Left forelimb (tissue), 1 donor: ENCODE results near the gene TTC12.

Experiments used
- DNase-seq: peaks from one replicate; pipeline ENCODE4 v3.0.0-alpha.2; 2018; ENCODE audit warnings: low spot score

The TTC12 gene

GRCh38 chr11:113405724-113406478 lies 91.5 kb downstream of the TTC12 start:
- no peak for DNase-seq

- no peak for DNase-seq
These were observed 92.8 kb downstream of the TTC12 start for GRCh38 chr11:113407163-113407562.

GRCh38 chr11:113408206-113408605 lies 93.8 kb downstream of the TTC12 start:
- no peak for DNase-seq

GRCh38 chr11:113408887-113409286 lies 94.5 kb downstream of the TTC12 start:
- DNase-seq = no peak

- DNase-seq = no peak
These were observed 95.1 kb downstream of the TTC12 start for GRCh38 chr11:113409526-113409925.

GRCh38 chr11:113410414-113411135 lies 96.2 kb downstream of the TTC12 start:
- no peak for DNase-seq

- no peak for DNase-seq
These were observed 97.2 kb downstream of the TTC12 start for GRCh38 chr11:113411536-113411935.

- no peak for DNase-seq
These were observed 98.3 kb downstream of the TTC12 start for GRCh38 chr11:113412675-113413074.

- DNase-seq = no peak
These were observed 101.0 kb downstream of the TTC12 start for GRCh38 chr11:113415343-113415742.
